A549 (cell line): ENCODE measurements around the gene AJAP1. TPM values are rescaled to one million over a fixed set of nuclear protein-coding genes. Genes with fewer than 3 reads are reported as not detected.

ENCODE experiments used
- ATAC-seq, 2 experiments: fragments of 200-7000 bp in 1 of 2; fragments of >200 bp in 1 of 2; cut with Nextera tagmentation in 1 of 2; cut with Tn5 transposase in 1 of 2; 3 replicates each; pipeline versions ENCODE4 v1.8.0 to v1.9.1; 2018 to 2020; ENCODE audit warnings: mild to moderate bottlenecking in 1 of 2, moderate library complexity in 1 of 2
- CTCF ChIA-PET: fragments of 300-600 bp; sonication (Branson Sonifier 250); formaldehyde crosslinking; extraction: SDS; loops from one replicate; lab custom pipeline; 2021; ENCODE audit warnings: antibody characterized with exemption, inconsistent platforms; lab: Yijun Ruan, JAX
- POLR2A ChIA-PET: fragments of 350-600 bp; formaldehyde crosslinking; extraction: SDS; loops from one replicate; lab custom pipeline; 2021; ENCODE audit warnings: antibody characterized with exemption, inconsistent platforms; lab: Yijun Ruan, JAX
- DNase-seq, 2 experiments: peaks; one replicate each; pipeline versions ENCODE4 v3.0.0 to v3.0.0-alpha.2; 2011 to 2016; ENCODE audit warnings: low read depth in 1 of 2, low spot score in 1 of 2
- FAIRE-seq: peaks from 2 replicates; lab custom pipeline; 2011; peaks lifted over from hg19 to GRCh38; lab: Jason Lieb, UNC
- H3K27ac ChIP-seq, 2 experiments: fragments of >200 bp; sonication (Bioruptor Twin); formaldehyde crosslinking; 3 replicates each; pipeline ENCODE4 v1.5.1; 2016 to 2017
- H3K4me1 ChIP-seq: fragments of >200 bp; sonication (Bioruptor Twin); formaldehyde crosslinking; 3 replicates; pipeline ENCODE4 v1.6.1; 2016
- H3K4me2 ChIP-seq: fragments of >200 bp; sonication (Bioruptor Twin); formaldehyde crosslinking; 3 replicates; pipeline ENCODE4 v1.6.1; 2016
- H3K4me3 ChIP-seq: fragments of >200 bp; sonication (Bioruptor Twin); formaldehyde crosslinking; 3 replicates; pipeline ENCODE4 v1.5.1; 2016
- H3K9me3 ChIP-seq: fragments of >200 bp; sonication (Bioruptor Twin); formaldehyde crosslinking; 3 replicates; pipeline ENCODE4 v1.6.1; 2016
- ATOH8 ChIP-seq: fragments of 250-450 bp; sonication (Bioruptor Pico); IDR thresholded peaks from 2 replicates; pipeline ENCODE4 v1.5.0; 2020; ENCODE audit warnings: low read depth, mild to moderate bottlenecking, moderate library complexity
- BCL3 ChIP-seq: fragments of >200 bp; sonication (Bioruptor Twin); formaldehyde crosslinking; IDR thresholded peaks from 3 replicates; pipeline ENCODE4 v1.6.1; 2016
- BHLHE40 ChIP-seq: IDR thresholded peaks from 2 replicates; pipeline ENCODE4 v1.6.1; 2012; ENCODE audit warnings: low read depth, low read length, inconsistent platforms
- CBX2 ChIP-seq: fragments of 200-600 bp; sonication (generic); IDR thresholded peaks from 2 replicates; pipeline ENCODE4 v1.6.1; 2016; ENCODE audit warnings: low read depth, mild to moderate bottlenecking, borderline replicate concordance
- CBX8 ChIP-seq: fragments of 200-600 bp; sonication (generic); IDR thresholded peaks from 2 replicates; pipeline ENCODE4 v1.6.1; 2016
- CHD2 ChIP-seq: fragments of 150-350 bp; IDR thresholded peaks from 2 replicates; pipeline ENCODE4 v1.6.1; 2014; ENCODE audit warnings: low read length; ENCODE audit not compliant: partially characterized antibody
- CTCF ChIP-seq: fragments of >200 bp; sonication (Bioruptor Twin); formaldehyde crosslinking; IDR thresholded peaks from 3 replicates; pipeline ENCODE4 v1.5.1; 2016
- EHF ChIP-seq: fragments of 250-450 bp; sonication (Bioruptor Pico); IDR thresholded peaks from 2 replicates; pipeline ENCODE4 v1.5.0; 2020; ENCODE audit warnings: mild to moderate bottlenecking
- ELK1 ChIP-seq: fragments of 150-350 bp; IDR thresholded peaks from 2 replicates; pipeline ENCODE4 v1.6.1; 2014; ENCODE audit warnings: low read depth, mild to moderate bottlenecking, low read length
- EP300 ChIP-seq, 2 experiments: fragments of >200 bp; sonication (Bioruptor Twin); formaldehyde crosslinking; IDR thresholded peaks; 2 replicates in 1 of 2; 3 replicates in 1 of 2; pipeline ENCODE4 v1.6.1; 2016 to 2017
- FOSL2 ChIP-seq, 2 experiments: fragments of 450-650 bp in 1 of 2; fragments of >200 bp in 1 of 2; sonication (Bioruptor Twin) in 1 of 2; formaldehyde crosslinking; IDR thresholded peaks; 2 replicates each; pipeline versions ENCODE4 v1.5.0 to v1.6.1; 2016 to 2020; ENCODE audit warnings: mild to moderate bottlenecking in 1 of 2, moderate library complexity in 1 of 2
- FOXS1 ChIP-seq: fragments of 250-450 bp; sonication (Bioruptor Pico); IDR thresholded peaks from 2 replicates; pipeline ENCODE4 v1.5.0; 2020; ENCODE audit warnings: mild to moderate bottlenecking, moderate library complexity
- GATA3 ChIP-seq: IDR thresholded peaks from 2 replicates; pipeline ENCODE4 v1.6.1; 2012; ENCODE audit warnings: borderline replicate concordance
- HDAC2 ChIP-seq: fragments of 200-600 bp; sonication (generic); IDR thresholded peaks from 2 replicates; pipeline ENCODE4 v1.6.1; 2016
- KDM1A ChIP-seq: fragments of 200-600 bp; sonication (generic); IDR thresholded peaks from 2 replicates; pipeline ENCODE4 v1.6.1; 2016; ENCODE audit warnings: low read depth, mild to moderate bottlenecking
- MAFK ChIP-seq: fragments of 450-650 bp; IDR thresholded peaks from 2 replicates; pipeline ENCODE4 v1.6.1; 2014; ENCODE audit not compliant: partially characterized antibody
- MYC ChIP-seq: IDR thresholded peaks from 2 replicates; pipeline ENCODE4 v1.6.1; 2012; ENCODE audit warnings: mild to moderate bottlenecking, inconsistent platforms, low read length, improper control_type of control experiment, borderline replicate concordance
- PHF8 ChIP-seq: fragments of 200-600 bp; sonication (generic); IDR thresholded peaks from 2 replicates; pipeline ENCODE4 v1.6.1; 2016; ENCODE audit warnings: low read depth, mild to moderate bottlenecking, antibody characterized with exemption, moderate library complexity, borderline replicate concordance
- POLR2A ChIP-seq: IDR thresholded peaks from 2 replicates; pipeline ENCODE4 v1.6.1; 2012; ENCODE audit warnings: mild to moderate bottlenecking, low read length
- RNF2 ChIP-seq: fragments of 200-600 bp; sonication (generic); IDR thresholded peaks from 2 replicates; pipeline ENCODE4 v1.6.1; 2016; ENCODE audit warnings: low read depth, mild to moderate bottlenecking, antibody characterized with exemption, moderate library complexity, borderline replicate concordance
- SMC3 ChIP-seq: fragments of >200 bp; sonication (Bioruptor Twin); formaldehyde crosslinking; IDR thresholded peaks from 3 replicates; pipeline ENCODE4 v1.6.1; 2018; ENCODE audit warnings: inconsistent platforms
- ZFP36 ChIP-seq: fragments of 450-650 bp; IDR thresholded peaks from 2 replicates; pipeline ENCODE4 v1.6.1; 2014; ENCODE audit warnings: borderline replicate concordance; ENCODE audit not compliant: partially characterized antibody
- ZNF302 ChIP-seq: fragments of 250-450 bp; sonication (Bioruptor Pico); IDR thresholded peaks from 2 replicates; pipeline ENCODE4 v1.9.0; 2021; ENCODE audit warnings: inconsistent platforms, mild to moderate bottlenecking, moderate library complexity
- WGBS: methylation state at CpG from one replicate; pipeline ENCODE4 v1.1.6; 2017; ENCODE audit errors: missing lambda C conversion rate; 5-methylcytosine and 5-hydroxymethylcytosine counted together
- polyA plus RNA-seq, 4 experiments: library from polyadenylated mRNA; depleted of rRNA in 3 of 4; stranded (reverse); fragments of >200 nt; fragmentation: RNase III in 1 of 4; extraction: RNeasy Plus Mini Kit Qiagen cat#74134 plus additional on column Dnase treatment in 1 of 4; gene quantifications; 2 replicates in 3 of 4; 3 replicates in 1 of 4; pipeline ENCODE4 v1.2.3, GENCODE V29; 2011 to 2017

Gene AJAP1
- polyA plus RNA-seq, 2 of the 4 experiments (the other 2 are of a cell fraction), result not detected

- no peak for TF ChIP-seq PHF8
- TF ChIP-seq MYC, result no peak
- no peak for TF ChIP-seq KDM1A
- no peak for TF ChIP-seq ELK1
- TF ChIP-seq ATOH8 (CRISPR knock-in tag), result no peak
- no peak for TF ChIP-seq BHLHE40
- no peak for TF ChIP-seq GATA3
- no peak for TF ChIP-seq RNF2
- no peak for TF ChIP-seq HDAC2
- WGBS, result 61% methylated on average over 12 of the region's 12 CpGs
- H3K4me1 ChIP-seq, result no peaks in the 10 kb centered on the region
- no peak overlapping the region for H3K27ac ChIP-seq
- no peak overlapping the region for H3K4me2 ChIP-seq
- no peak for DNase-seq
- ATAC-seq, result no peak
- ChIA-PET POLR2A (interaction anchor here (0.6 kb wide), 1 partner anchor 10 kb away, joined by 3 read pairs; no protein-coding TSS in a partner anchor), CTCF (no interaction called here)
- H3K4me3 ChIP-seq, result no peak overlapping the region
- no peak for FAIRE-seq
- no peaks in the 10 kb centered on the region for H3K9me3 ChIP-seq
These were observed 16.1 kb upstream of the AJAP1 start for GRCh38 chr1:4638345-4638729.

- no peak for FAIRE-seq
- H3K4me1 ChIP-seq, result no peaks in the 10 kb centered on the region
- POLR2A ChIA-PET, result no interaction called here
- WGBS, result 46% methylated on average over 10 of the region's 10 CpGs
- CTCF ChIA-PET, result interaction anchor here (0.9 kb wide), 1 partner anchor 15 kb away, joined by 3 read pairs; no protein-coding TSS in a partner anchor
- TF ChIP-seq CBX8, result no peak
- TF ChIP-seq SMC3, result no peak
- TF ChIP-seq CHD2, result no peak
- no peak for TF ChIP-seq ZFP36
- TF ChIP-seq ZNF302 (CRISPR knock-in tag), result no peak
- no peak for TF ChIP-seq EP300 (IDR thresholded peaks at IDR 0.05)
- TF ChIP-seq, all 56 proteins: peak for 0
- H3K9me3 ChIP-seq, result no peaks in the 10 kb centered on the region
- no peak overlapping the region for H3K4me3 ChIP-seq
- no peak overlapping the region for H3K4me2 ChIP-seq
- DNase-seq (no peak), ATAC-seq (no peak)
- no peak overlapping the region for H3K27ac ChIP-seq
These were observed 13.5 kb upstream of the AJAP1 start for GRCh38 chr1:4640931-4641330.

- Histone ChIP-seq H3K4me3 (no peak overlapping the region), H3K9me3 (no peaks in the 10 kb centered on the region), H3K27ac (no peak overlapping the region), H3K4me2 (no peak overlapping the region), H3K4me1 (peaks cover 19% of the 10 kb centered on the region)
- ATAC-seq (no peak), DNase-seq (no peak), FAIRE-seq (no peak)
- CTCF ChIA-PET, result no interaction called here
- 29% methylated on average over 1 of the region's 1 CpG for WGBS
- POLR2A ChIA-PET, result no interaction called here
- no peak for TF ChIP-seq EHF (CRISPR knock-in tag)
- TF ChIP-seq FOXS1, result no peak
- no peak for TF ChIP-seq FOSL2 (IDR thresholded peaks at IDR 0.05)
- no peak for TF ChIP-seq FOSL2 (CRISPR knock-in tag; IDR thresholded peaks at IDR 0.05)
- no peak for TF ChIP-seq CTCF
- no peak for TF ChIP-seq CHD2
- TF ChIP-seq BCL3, result no peak
- no peak for TF ChIP-seq POLR2A
- no peak for TF ChIP-seq MYC
- no peak for TF ChIP-seq CBX2
- TF ChIP-seq ZFP36, result no peak
- no peak for TF ChIP-seq MAFK
- no peak for TF ChIP-seq KDM1A
These were observed 7.0 kb upstream of the AJAP1 start for GRCh38 chr1:4647391-4647790.
